ENCODE data around the gene MACF1. TPM values are rescaled to one million over a fixed set of nuclear protein-coding genes. Genes with fewer than 3 reads are reported as not detected.

MACF1 gene
- total RNA-seq, 4 donors from 2014 or later = 386 to 627 (median 576) TPM

DNA sequence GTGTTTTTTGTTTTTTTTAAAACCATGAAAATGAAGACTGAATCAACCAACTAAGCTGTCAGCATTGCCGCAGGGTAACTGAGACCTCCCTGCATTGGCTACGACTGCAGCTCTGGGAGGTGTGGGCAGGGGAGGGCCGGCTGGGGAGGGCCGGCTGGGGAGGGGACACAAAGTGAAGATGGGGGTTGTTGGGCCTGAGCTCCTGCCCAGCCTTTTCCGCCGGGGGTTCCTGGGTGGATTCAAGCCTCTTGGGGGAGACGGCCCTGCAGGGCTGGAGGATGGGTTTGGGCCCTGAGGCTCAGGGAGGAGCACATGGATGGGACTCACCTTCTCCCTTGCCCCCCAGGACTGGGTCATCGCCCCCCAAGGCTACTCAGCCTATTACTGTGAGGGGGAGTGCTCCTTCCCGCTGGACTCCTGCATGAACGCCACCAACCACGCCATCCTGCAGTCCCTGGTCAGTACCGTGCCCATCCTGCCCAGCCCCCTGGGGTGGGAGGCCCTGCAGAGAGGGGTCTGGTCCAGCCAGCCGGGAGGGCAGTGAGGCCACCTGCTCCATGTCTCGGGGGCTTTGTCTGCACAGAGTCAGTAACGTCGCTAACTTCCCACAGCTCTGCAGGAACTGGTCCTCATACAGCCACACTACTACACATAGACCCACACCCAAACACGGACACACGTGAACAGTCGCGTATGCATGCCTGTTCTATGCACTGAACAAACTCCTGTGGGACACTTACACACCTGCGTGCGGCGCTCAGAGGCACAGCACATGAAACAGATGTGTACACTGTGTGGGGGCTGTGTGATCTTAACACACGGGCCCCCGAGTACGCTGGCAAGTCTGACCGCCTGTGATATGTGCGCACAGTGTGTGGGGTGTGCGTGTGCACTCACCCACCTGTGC lies 318.4 kb downstream of the MACF1 start:
- Histone ChIP-seq H3K27ac (replicated peaks in 1 of 4) (no peak overlapping the region), H3K4me1 (no peaks in the 10 kb centered on the region), H3K36me3 (peaks cover 3 to 40% (median 24%) of the 10 kb centered on the region in 4 donors), H3K4me3 (no peak overlapping the region), H3K9me3 (no peaks in the 10 kb centered on the region), H3K27me3 (no peaks in the 10 kb centered on the region)
- TF ChIP-seq POLR2A (IDR thresholded peaks at IDR 0.05; ENCODE audit: low read depth) = no peak
- no peak for TF ChIP-seq EP300 (IDR thresholded peaks at IDR 0.05)
- no peak for TF ChIP-seq POLR2AphosphoS5 (IDR thresholded peaks at IDR 0.05)
- no peak for TF ChIP-seq CTCF (IDR thresholded peaks at IDR 0.05)
- DNase-seq (ENCODE audit: extremely low spot score) = no peak
- WGBS = 84% methylated on average over 26 of the region's 29 CpGs
- intact Hi-C loops (cut with DNase I) = no loop called here

DNA sequence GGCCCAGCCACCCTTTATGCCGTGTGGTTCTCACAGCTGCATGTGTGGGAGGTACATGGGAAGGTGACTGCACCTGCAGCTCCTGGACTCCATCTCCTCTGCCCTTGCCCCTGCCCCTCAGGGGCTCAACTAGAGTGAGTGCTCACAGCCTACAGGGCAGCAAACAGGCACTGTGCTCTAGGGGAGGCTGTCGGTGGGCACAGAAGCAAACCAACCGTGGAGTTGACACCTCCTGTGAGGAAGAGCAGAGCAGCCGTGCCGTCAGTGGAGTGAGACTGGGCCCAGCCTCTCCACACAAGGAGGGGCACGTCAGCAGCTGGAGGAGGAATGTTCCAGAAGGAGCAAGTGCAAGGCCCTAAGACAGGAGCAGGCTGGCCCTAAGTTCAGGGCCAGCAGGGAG lies 319.7 kb downstream of the MACF1 start:
- Histone ChIP-seq H3K9me3 (no peaks in the 10 kb centered on the region), H3K4me3 (no peak overlapping the region), H3K36me3 (peaks cover 7 to 52% (median 36%) of the 10 kb centered on the region in 4 donors), H3K27ac (replicated peaks in 1 of 4) (no peak overlapping the region), H3K27me3 (no peaks in the 10 kb centered on the region), H3K4me1 (no peaks in the 10 kb centered on the region)
- WGBS = 64% methylated on average over 5 of the region's 6 CpGs
- no peak for DNase-seq (ENCODE audit: extremely low spot score)
- intact Hi-C loops (cut with DNase I) = no loop called here
- TF ChIP-seq POLR2A (IDR thresholded peaks at IDR 0.05; ENCODE audit: low read depth) = no peak

DNA sequence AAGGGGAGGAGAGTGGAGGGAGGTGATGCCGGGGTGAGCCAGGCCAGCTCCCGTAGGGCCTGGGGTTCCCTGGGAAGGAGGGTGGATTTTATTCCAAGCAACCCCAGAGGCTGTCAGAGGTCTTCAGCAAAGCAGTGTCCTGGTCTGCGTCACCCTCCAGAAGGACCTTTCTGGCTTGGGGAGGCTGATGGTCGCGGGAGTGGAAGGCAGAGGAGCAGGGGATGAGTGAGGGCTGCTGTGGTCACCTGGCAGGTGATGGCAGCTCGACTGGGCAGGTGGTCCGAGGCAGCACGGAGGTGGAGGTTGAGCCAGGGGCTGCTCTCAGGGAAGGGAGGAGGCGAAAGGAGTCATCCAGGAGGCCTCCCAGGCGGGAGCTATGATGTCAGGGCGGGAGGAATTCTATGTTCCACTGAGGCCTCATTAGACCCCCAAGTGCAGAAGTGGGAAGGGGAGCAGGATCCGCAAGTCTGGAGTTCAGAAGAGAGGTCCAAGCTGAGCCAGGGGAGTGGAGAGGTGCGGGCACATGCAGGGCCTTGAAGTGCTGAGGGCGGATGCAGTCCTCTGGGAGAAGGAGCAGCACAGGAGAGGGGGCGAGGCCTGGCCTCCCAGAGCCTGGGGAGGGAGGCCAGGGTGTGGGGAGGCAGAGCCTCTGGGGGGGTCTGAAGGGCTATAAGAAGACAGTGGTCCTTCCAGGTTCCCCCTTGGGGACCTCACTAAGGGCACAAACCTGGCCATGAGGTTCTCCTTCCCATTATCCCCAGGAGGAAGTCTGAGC lies 320.3 kb downstream of the MACF1 start:
- H3K27ac ChIP-seq (replicated peaks in 1 of 4) = no peak overlapping the region
- peaks cover 7 to 57% (median 39%) of the 10 kb centered on the region in 4 donors for H3K36me3 ChIP-seq
- 91% methylated on average over 15 of the region's 15 CpGs for WGBS
- intact Hi-C loops (cut with DNase I) = no loop called here
- TF ChIP-seq CTCF (IDR thresholded peaks at IDR 0.05) (no peak), POLR2A (IDR thresholded peaks at IDR 0.05; ENCODE audit: low read depth) (no peak), POLR2AphosphoS5 (IDR thresholded peaks at IDR 0.05) (no peak), EP300 (IDR thresholded peaks at IDR 0.05) (no peak)
- H3K4me3 ChIP-seq = no peak overlapping the region
- DNase-seq (ENCODE audit: extremely low spot score) = no peak
- no peaks in the 10 kb centered on the region for H3K27me3 ChIP-seq
- no peaks in the 10 kb centered on the region for H3K4me1 ChIP-seq
- H3K9me3 ChIP-seq = no peaks in the 10 kb centered on the region

- no peaks in the 10 kb centered on the region for H3K9me3 ChIP-seq
- TF ChIP-seq EP300 (IDR thresholded peaks at IDR 0.05) (no peak), POLR2A (IDR thresholded peaks at IDR 0.05; ENCODE audit: low read depth) (no peak), CTCF (IDR thresholded peaks at IDR 0.05) (no peak), POLR2AphosphoS5 (IDR thresholded peaks at IDR 0.05) (no peak)
- no peaks in the 10 kb centered on the region for H3K27me3 ChIP-seq
- DNase-seq (ENCODE audit: extremely low spot score) = no peak
- intact Hi-C loops (cut with DNase I) = no loop called here
- 94% methylated on average over 11 of the region's 17 CpGs for WGBS
- H3K36me3 ChIP-seq = peaks cover 12 to 64% (median 44%) of the 10 kb centered on the region in 4 donors
- no peak overlapping the region for H3K27ac ChIP-seq (replicated peaks in 1 of 4)
- no peak overlapping the region for H3K4me3 ChIP-seq
- no peaks in the 10 kb centered on the region for H3K4me1 ChIP-seq
Measured at GRCh38 chr1:39525366-39526165, 321.1 kb downstream of the MACF1 start.

All from esophagus muscularis mucosa (tissue), 4 donors.